HG03108 (cell line): ENCODE data around the gene MRC1.

Source experiments
- ATAC-seq: cut with Tn5 transposase; IDR thresholded peaks from one replicate; pipeline ENCODE4 v1.9.1; 2021; ENCODE audit warnings: moderate library complexity; ENCODE audit not compliant: unreplicated experiment

The MRC1 gene

GRCh38 chr10:17808971-17809841, at the start of gene MRC1:
MRC1 (plus strand) TSS chr10:17809348; CDS start chr10:17809466, 118 bp downstream.
- ATAC-seq, result no peak

GRCh38 chr10:17764142-17764541, 45.0 kb upstream of the MRC1 start:
- no peak for ATAC-seq

DNA sequence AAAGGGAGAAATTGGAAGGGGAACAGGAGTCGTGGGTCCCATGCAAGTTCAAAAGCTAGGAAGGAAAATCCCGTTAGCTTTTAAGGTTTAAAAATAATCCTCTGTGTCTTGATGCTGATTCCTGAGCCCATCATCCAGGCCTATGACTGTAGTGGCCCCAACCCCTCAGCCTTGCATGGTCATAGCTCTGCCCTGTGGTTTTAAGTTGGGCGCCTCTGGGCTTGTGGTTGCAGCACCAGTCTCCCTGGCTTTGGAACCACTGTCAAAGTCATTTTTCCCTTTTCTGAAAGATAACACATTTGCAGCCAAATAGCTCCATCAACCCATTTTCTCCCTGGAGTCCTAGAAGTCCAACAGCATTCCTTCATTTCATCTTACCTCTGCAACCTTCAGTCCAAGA, 43.5 kb upstream of the MRC1 start:
- ATAC-seq, result no peak

DNA sequence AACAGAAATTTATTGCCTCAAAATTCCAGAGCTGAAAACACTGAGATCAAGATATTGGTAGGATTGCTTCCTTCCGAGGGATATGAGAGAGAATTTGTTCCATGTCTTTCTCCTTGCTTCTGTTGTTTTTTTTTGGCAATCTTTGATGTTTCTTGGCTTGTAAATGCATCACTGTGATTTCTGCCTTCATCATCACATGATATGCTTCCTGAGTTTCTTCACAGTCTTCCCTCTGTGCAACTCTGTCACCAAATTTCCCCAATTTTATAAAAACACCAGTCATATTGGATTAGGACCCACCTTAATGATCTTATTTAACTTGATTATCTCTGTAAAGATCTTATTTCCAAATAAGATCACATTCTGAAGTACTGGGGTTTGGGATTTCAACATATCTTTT, 42.4 kb upstream of the MRC1 start:
- ATAC-seq, result no peak

GRCh38 chr10:17768496-17768895, 40.7 kb upstream of the MRC1 start:
- no peak for ATAC-seq

DNA sequence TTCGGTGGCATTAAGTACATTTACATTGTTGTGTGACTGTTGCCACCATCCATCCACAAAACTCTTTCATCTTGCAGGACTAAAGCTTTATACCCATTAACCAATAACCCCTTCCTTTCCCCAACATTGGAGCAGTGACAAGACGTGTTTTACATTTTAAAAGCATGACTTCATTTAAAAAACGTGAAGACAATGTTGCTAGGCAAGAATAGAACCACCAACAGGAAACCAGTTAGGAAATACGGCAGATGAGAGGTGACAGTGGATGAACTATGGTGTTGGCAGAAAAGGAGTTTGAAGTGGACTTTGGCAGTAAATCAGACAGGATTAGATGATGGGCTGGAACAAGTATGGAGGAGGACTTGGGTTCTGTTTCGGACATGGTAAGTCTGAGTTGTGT, 40.2 kb upstream of the MRC1 start:
- no peak for ATAC-seq

GRCh38 chr10:17771017-17771416, 38.1 kb upstream of the MRC1 start:
- no peak for ATAC-seq

GRCh38 chr10:17779784-17780183, 29.4 kb upstream of the MRC1 start:
- ATAC-seq, result no peak

GRCh38 chr10:17780727-17781126, 28.4 kb upstream of the MRC1 start:
- ATAC-seq, result no peak

- ATAC-seq, result no peak
Measured at GRCh38 chr10:17781856-17782255, 27.3 kb upstream of the MRC1 start.

DNA sequence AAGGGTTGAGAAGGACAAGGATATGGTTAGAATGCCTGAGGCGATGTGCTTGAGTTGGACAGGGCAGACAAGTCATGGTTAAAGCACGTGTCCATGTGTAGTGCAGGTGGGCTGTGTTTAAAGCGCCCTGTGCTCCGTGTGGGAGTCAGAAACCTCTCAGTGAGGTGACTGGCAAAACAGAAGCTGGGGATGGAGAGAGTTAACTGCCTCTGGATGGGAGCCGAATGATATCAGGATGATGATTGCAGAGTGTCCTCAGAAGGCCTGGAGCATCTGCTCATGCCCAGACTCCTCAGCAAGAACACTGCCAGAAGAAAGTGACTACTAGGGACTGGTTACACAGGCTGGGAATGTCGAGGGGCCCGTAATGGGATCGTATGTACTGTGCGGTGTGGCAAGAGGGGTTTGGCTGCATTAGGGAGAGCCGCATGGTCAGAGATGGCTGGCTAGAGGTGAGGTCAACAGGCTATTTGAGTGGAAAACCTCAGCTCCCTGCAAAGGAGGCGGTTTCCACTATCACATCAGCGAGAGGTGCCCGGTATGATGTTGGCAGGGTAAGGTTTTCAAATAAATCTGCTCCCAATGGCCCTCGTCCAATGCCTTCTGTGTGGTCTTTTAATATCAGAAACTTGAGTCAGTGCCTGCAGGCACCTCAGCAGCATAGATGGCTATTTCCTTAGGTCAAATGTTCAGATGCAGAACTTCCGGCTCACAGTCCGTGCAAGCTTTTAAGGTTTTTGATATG, 26.1 kb upstream of the MRC1 start:
- no peak for ATAC-seq

GRCh38 chr10:17783751-17784150, 25.4 kb upstream of the MRC1 start:
- no peak for ATAC-seq

DNA sequence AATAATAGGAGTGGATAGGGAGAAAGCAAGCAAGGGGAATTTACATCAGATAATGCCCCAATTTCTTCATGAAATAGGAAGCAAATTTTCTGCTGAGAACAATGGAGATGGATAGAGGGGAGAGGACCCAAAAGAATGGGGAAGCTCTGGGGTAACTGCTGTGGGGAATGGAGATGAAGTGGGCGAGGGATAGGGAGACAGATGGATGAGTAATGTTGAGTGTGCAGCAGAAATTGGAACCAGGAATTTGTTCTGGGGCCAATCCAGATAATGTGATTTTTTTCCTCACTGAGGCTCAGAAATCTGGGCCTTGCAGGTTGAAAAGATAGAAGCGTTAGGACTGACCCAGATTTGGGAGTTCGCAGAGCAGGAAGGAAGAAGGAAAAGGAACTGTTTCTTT, 24.5 kb upstream of the MRC1 start:
- ATAC-seq, result no peak

GRCh38 chr10:17785276-17785930, 23.7 kb upstream of the MRC1 start:
- no peak for ATAC-seq

GRCh38 chr10:17787087-17787961, 21.8 kb upstream of the MRC1 start:
- ATAC-seq, result no peak

- no peak for ATAC-seq
Measured at GRCh38 chr10:17788646-17789045, 20.5 kb upstream of the MRC1 start.

- no peak for ATAC-seq
Measured at GRCh38 chr10:17789396-17789795, 19.8 kb upstream of the MRC1 start.

DNA sequence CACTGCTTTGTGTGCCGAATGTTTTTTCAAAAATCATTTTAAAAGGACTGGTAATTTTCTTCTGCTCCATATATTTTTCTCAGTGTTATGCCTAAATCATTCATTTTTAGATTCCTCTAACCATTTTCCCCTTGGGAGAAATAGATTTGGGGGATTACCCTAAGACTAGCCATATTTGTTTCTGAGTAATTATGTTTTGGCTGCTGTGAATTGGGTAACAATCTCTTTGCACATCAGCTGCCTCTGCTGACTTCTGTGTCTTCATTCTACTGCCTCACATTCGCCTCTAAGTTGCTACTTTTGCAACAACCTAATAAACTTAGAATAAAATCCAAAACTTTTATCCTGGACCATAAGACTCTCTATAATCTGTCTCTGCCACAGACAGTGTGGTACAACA, 18.5 kb upstream of the MRC1 start:
- ATAC-seq, result no peak

- ATAC-seq, result no peak
Measured at GRCh38 chr10:17792991-17793390, 16.2 kb upstream of the MRC1 start.

DNA sequence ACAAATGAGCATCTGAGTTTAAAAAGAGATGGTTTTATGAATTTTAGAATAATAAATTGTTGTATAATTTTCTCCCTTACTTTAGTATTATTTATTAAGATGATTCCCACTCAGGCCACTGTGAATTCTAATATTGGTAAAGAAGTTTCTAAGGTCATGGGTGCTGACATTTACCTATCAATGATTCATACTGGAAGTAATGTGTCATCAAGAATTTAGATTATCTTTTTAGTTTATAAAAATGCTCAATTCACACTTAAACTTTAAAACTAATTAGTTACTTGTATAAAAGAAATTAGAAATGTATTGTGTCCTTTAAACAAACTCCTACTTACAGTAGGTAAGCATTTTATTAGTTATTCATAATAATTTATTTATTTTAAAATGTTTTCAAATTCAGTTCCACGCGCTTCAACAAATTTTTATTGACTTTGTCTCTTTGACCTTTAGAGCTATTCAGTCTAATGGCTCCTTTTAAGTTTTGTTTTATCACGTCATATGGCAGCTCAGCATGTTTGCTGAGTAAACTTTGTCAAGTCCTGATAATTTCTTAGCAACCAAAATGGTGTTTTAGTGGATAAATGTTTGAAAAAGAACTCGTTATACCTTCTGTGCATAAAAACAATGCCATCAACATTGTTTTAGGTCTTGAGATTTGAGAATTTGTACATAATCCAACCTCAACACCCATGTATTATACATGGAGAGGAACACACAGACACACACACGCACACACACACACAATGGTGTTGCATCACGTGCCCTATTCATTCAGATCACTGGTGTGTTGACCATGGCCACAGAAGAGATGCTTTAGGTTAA, 15.1 kb upstream of the MRC1 start:
- no peak for ATAC-seq
